B cell (primary cell): ENCODE measurements around the gene PLPP4. TPM values are rescaled to one million over a fixed set of nuclear protein-coding genes. Genes with fewer than 3 reads are reported as not detected.

Source experiments
- ATAC-seq: fragments of 200-7000 bp; cut with Tn5 transposase; one replicate; pipeline ENCODE4 v1.10.0; 2021; ENCODE audit warnings: low read depth, mild to moderate bottlenecking, moderate number of reproducible peaks, moderate library complexity
- CTCF ChIA-PET: fragments of 350-600 bp; sonication (Branson Sonifier 250); formaldehyde crosslinking; loops from one replicate; lab custom pipeline; 2021; ENCODE audit warnings: antibody characterized with exemption, inconsistent platforms; lab: Charles Lee
- POLR2A ChIA-PET: fragments of 350-600 bp; sonication (Branson Sonifier 250); formaldehyde crosslinking; loops from one replicate; lab custom pipeline; 2021; ENCODE audit warnings: antibody characterized with exemption; lab: Charles Lee
- DNase-seq: peaks from one replicate; pipeline ENCODE4 v3.0.0; 2013
- H2AFZ ChIP-seq: 2 replicates; pipeline ENCODE4 v1.6.1; 2012; ENCODE audit warnings: mild to moderate bottlenecking, low read depth, low read length; ENCODE audit not compliant: insufficient read depth, poor library complexity, severe bottlenecking
- H3K27ac ChIP-seq, 2 donors: 1 replicate in 1 of 2; 2 replicates in 1 of 2; pipeline ENCODE4 v1.5.1; 2012 to 2013; ENCODE audit warnings: low read length in 2 of 2, mild to moderate bottlenecking in 2 of 2, moderate library complexity in 1 of 2
- H3K27me3 ChIP-seq, 4 experiments: fragments of 200-600 bp in 1 of 4; sonication (generic) in 1 of 4; replicated peaks in 1 of 4; 1 replicate in 2 of 4; 2 replicates in 2 of 4; pipeline versions ENCODE4 v1.6.1 to v1.7.0; 2013 to 2016; ENCODE audit warnings: low read length in 3 of 4, mild to moderate bottlenecking in 2 of 4, mixed read lengths in 1 of 4, moderate library complexity in 1 of 4; ENCODE audit not compliant: insufficient read depth in 4 of 4, control insufficient read depth in 3 of 4; ENCODE audit errors: control extremely low read depth in 1 of 4
- H3K36me3 ChIP-seq, 2 experiments: replicated peaks in 1 of 2; 1 replicate in 1 of 2; 2 replicates in 1 of 2; pipeline versions ENCODE4 v1.6.1 to v1.7.1; 2013; ENCODE audit warnings: low read length in 1 of 2; ENCODE audit not compliant: insufficient read depth in 2 of 2, control insufficient read depth in 1 of 2; ENCODE audit errors: control extremely low read depth in 1 of 2, extremely low read depth in 1 of 2
- H3K4me1 ChIP-seq, 2 donors: fragments of 200-600 bp in 1 of 2; sonication (generic) in 1 of 2; 1 replicate in 1 of 2; 2 replicates in 1 of 2; pipeline versions ENCODE4 v1.5.1 to v1.6.1; 2013 to 2017; ENCODE audit warnings: low read length in 2 of 2; ENCODE audit not compliant: control insufficient read depth in 2 of 2, insufficient read depth in 2 of 2
- H3K4me2 ChIP-seq: replicated peaks from 2 replicates; pipeline ENCODE3; 2012; ENCODE audit warnings: mild to moderate bottlenecking, low read depth, low read length; ENCODE audit not compliant: poor library complexity, severe bottlenecking
- H3K4me3 ChIP-seq, 5 experiments: fragments of 200-600 bp in 1 of 5; sonication (generic) in 1 of 5; 1 replicate in 3 of 5; 2 replicates in 2 of 5; pipeline versions ENCODE4 v1.5.1 to v1.7.0; 2011 to 2016; ENCODE audit warnings: low read length in 4 of 5, mild to moderate bottlenecking in 4 of 5, low read depth in 2 of 5, control low read depth in 1 of 5, moderate library complexity in 1 of 5; ENCODE audit not compliant: insufficient read depth in 1 of 5; ENCODE audit errors: control extremely low read depth in 1 of 5, extremely low read depth in 1 of 5
- H3K79me2 ChIP-seq: fragments of 200-600 bp; sonication (generic); one replicate; pipeline ENCODE4 v1.6.0; 2016; ENCODE audit warnings: low read length; ENCODE audit not compliant: control insufficient read depth, insufficient read depth
- H3K9ac ChIP-seq: fragments of 200-600 bp; sonication (generic); 2 replicates; pipeline ENCODE4 v1.6.1; 2017; ENCODE audit warnings: mild to moderate bottlenecking, low read length, moderate library complexity
- H3K9me3 ChIP-seq, 3 donors: one replicate each; pipeline versions ENCODE4 v1.6.1 to v1.7.1; 2013; ENCODE audit warnings: low read length in 2 of 3; ENCODE audit not compliant: control insufficient read depth in 2 of 3, insufficient read depth in 1 of 3; ENCODE audit errors: control extremely low read depth in 1 of 3
- H4K20me1 ChIP-seq: 2 replicates; pipeline ENCODE4 v1.6.0; 2012; ENCODE audit warnings: mild to moderate bottlenecking, low read length; ENCODE audit not compliant: insufficient read depth, control insufficient read depth, poor library complexity, severe bottlenecking
- H3K27ac Mint-ChIP-seq: one replicate; pipeline ENCODE4 v1.8.0; 2021; ENCODE audit warnings: mixed read lengths
- H3K27me3 Mint-ChIP-seq: one replicate; pipeline ENCODE4 v1.8.0; 2021; ENCODE audit warnings: mixed read lengths
- H3K4me1 Mint-ChIP-seq: one replicate; pipeline ENCODE4 v1.8.0; 2021; ENCODE audit warnings: mixed read lengths
- H3K4me3 Mint-ChIP-seq: one replicate; pipeline ENCODE4 v1.8.0; 2021; ENCODE audit warnings: mixed read lengths
- H3K9me3 Mint-ChIP-seq: one replicate; pipeline ENCODE4 v1.8.0; 2022; ENCODE audit warnings: mixed read lengths; ENCODE audit not compliant: insufficient read depth
- CTCF ChIP-seq: fragments of 200-600 bp; IDR thresholded peaks from one replicate; pipeline ENCODE4 v1.8.0; 2022; ENCODE audit warnings: antibody characterized with exemption, mild to moderate bottlenecking
- EZH2 ChIP-seq: IDR thresholded peaks from 2 replicates; pipeline ENCODE4 v1.6.1; 2012; ENCODE audit warnings: borderline replicate concordance, low read depth, mild to moderate bottlenecking, moderate library complexity, low read length; ENCODE audit not compliant: insufficient read depth, poor library complexity, severe bottlenecking
- WGBS: methylation state at CpG from one replicate; pipeline ENCODE4 v1.1.5; 2013; ENCODE audit warnings: missing lambda C conversion rate; ENCODE audit not compliant: insufficient coverage; 5-methylcytosine and 5-hydroxymethylcytosine counted together
- intact Hi-C: fragments of 100-400 bp; cut with micrococcal nuclease; formaldehyde crosslinking; loops from one replicate; pipeline ENCODE4 v1.10.0; 2022
- polyA plus RNA-seq: library from polyadenylated mRNA; depleted of rRNA; stranded (reverse); fragments of >200 nt; gene quantifications from 2 replicates; pipeline ENCODE4 v1.2.3, GENCODE V29; 2012
- total RNA-seq, 2 donors: library from RNA; stranded (reverse); fragments of 120-200 nt in 1 of 2; gene quantifications; 1 replicate in 1 of 2; 2 replicates in 1 of 2; pipeline versions ENCODE4 v1.2.3 to v1.2.4, GENCODE V29; 2013 to 2022

PLPP4 gene
- total and polyA plus RNA-seq, 2 donors (not counting 1 experiment from before 2014, with no cell fraction given), result not detected

GRCh38 chr10:120506674-120507073 lies 49.6 kb downstream of the PLPP4 start:
- Histone ChIP-seq H4K20me1 (no peaks in the 10 kb centered on the region), H3K79me2 (no peaks in the 10 kb centered on the region), H3K27me3 (no peaks in the 10 kb centered on the region), H3K4me2 (no peak overlapping the region), H3K9me3 (peaks cover 0 to 20% (median 0%) of the 10 kb centered on the region in 3 donors), H3K27ac (no peak overlapping the region), H2AFZ (no peak overlapping the region), H3K36me3 (no peaks in the 10 kb centered on the region), H3K4me1 (no peaks in the 10 kb centered on the region), H3K9ac (no peak overlapping the region), H3K4me3 (no peak overlapping the region)
- no peak for ATAC-seq
- H3K4me3 Mint-ChIP-seq, result no peak overlapping the region
- H3K9me3 Mint-ChIP-seq, result peaks cover 3% of the 10 kb centered on the region
- no peaks in the 10 kb centered on the region for H3K27me3 Mint-ChIP-seq
- TF ChIP-seq CTCF, result no peak
- no peak for TF ChIP-seq EZH2
- ChIA-PET POLR2A (no interaction called here), CTCF (no interaction called here)
- DNase-seq, result no peak
- intact Hi-C loops, result no loop called here
- H3K4me1 Mint-ChIP-seq, result no peaks in the 10 kb centered on the region
- H3K27ac Mint-ChIP-seq, result no peak overlapping the region
- 85% methylated on average over 2 of the region's 3 CpGs for WGBS

- no peak overlapping the region for H3K4me3 Mint-ChIP-seq
- intact Hi-C loops, result no loop called here
- H3K9me3 ChIP-seq, result peaks cover 0 to 18% (median 0%) of the 10 kb centered on the region in 3 donors
- H3K27me3 ChIP-seq, result no peaks in the 10 kb centered on the region
- peaks cover 3% of the 10 kb centered on the region for H3K9me3 Mint-ChIP-seq
- no peak overlapping the region for H3K27ac Mint-ChIP-seq
- H2AFZ ChIP-seq, result no peak overlapping the region
- no peak overlapping the region for H3K4me3 ChIP-seq
- ATAC-seq (no peak), DNase-seq (no peak)
- no peaks in the 10 kb centered on the region for H3K36me3 ChIP-seq
- H3K4me1 ChIP-seq, result no peaks in the 10 kb centered on the region
- H3K9ac ChIP-seq, result no peak overlapping the region
- no peak overlapping the region for H3K27ac ChIP-seq
- H3K79me2 ChIP-seq, result no peaks in the 10 kb centered on the region
- no peaks in the 10 kb centered on the region for H3K4me1 Mint-ChIP-seq
- ChIA-PET CTCF (no interaction called here), POLR2A (no interaction called here)
- H3K27me3 Mint-ChIP-seq, result no peaks in the 10 kb centered on the region
- no peak overlapping the region for H3K4me2 ChIP-seq
- 86% methylated on average over 1 of the region's 1 CpG for WGBS
- no peak for TF ChIP-seq CTCF
- no peak for TF ChIP-seq EZH2
- H4K20me1 ChIP-seq, result no peaks in the 10 kb centered on the region
Observed at GRCh38 chr10:120507175-120507574, 50.1 kb downstream of the PLPP4 start.
